ENCODE measurements around the gene ATP1A3. TPM values are rescaled to one million over a fixed set of nuclear protein-coding genes. Genes with fewer than 3 reads are reported as not detected.

The ATP1A3 gene
- total and polyA plus RNA-seq, 2 of the 13 experiments (the other 11 are each of a cell fraction or from before 2014, with no cell fraction given) = 0.01 to 0.04 TPM

DNA sequence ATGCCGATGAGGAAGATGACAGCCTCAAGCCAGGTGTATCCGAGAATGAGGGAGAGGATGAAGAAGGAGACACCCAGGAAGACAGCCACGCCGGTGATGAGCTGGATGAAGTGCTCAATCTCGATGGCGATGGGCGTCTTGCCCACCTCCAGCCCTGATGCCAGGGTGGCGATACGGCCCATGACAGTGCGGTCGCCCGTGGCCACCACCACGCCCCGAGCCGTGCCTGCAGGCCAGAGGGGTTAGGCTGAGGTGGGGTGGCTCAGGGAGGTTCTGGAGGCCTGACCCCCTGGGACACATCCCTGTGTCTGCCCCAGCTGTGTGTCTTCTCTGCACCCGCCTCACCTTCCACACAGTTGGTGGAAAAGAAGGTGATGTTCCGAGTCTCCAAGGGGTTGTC lies 9.1 kb downstream of the ATP1A3 start:
- 61% methylated on average over 2 of the region's 17 CpGs for WGBS (ENCODE audit: low lambda C conversion rate)
- ATAC-seq = no peak
- H3K9ac ChIP-seq (ENCODE audit: insufficient read depth, low read depth, low read length) = no peak overlapping the region
- H3K36me3 ChIP-seq (replicated peaks in 1 of 2; ENCODE audit: control insufficient read depth in 1 of 2, insufficient read depth in 2 of 2, low read length in 2 of 2) = no peaks in the 10 kb centered on the region
- H3K27ac ChIP-seq (ENCODE audit: extremely low read length, insufficient read depth, low read length) = no peak overlapping the region
- H3K27me3 ChIP-seq (ENCODE audit: control insufficient read depth in 1 of 2, insufficient read depth in 2 of 2, low read length in 2 of 2) = peaks cover 6 to 43% of the 10 kb centered on the region in 2 experiments; a peak in 3 of 5 replicates
- no peaks in the 10 kb centered on the region for H3K4me1 ChIP-seq (ENCODE audit: insufficient read depth, low read length)
- intact Hi-C loops (cut with micrococcal nuclease; ENCODE audit: unreplicated experiment) = no loop called here
- no peak overlapping the region for H3K4me2 ChIP-seq (ENCODE audit: low read depth, low read length)
- no peaks in the 10 kb centered on the region for H3K79me2 ChIP-seq (ENCODE audit: insufficient read depth, low read length)
- CTCF ChIA-PET (ENCODE audit: low intra/inter-chr PET ratio, low total read pairs) = no interaction called here
- BruUV-seq (replicated peaks) = no TSS peak
- H4K20me1 ChIP-seq (ENCODE audit: insufficient read depth, low read length) = no peaks in the 10 kb centered on the region
- no peak for FAIRE-seq
- in situ Hi-C loops (cut with HindIII; ENCODE audit: extremely low pct_ligation_motif_present, low pct_unique_long_range_greater_than_20kb) = no loop called here
- no peak for DNase-seq (ENCODE audit: low spot score)
- H3K4me3 ChIP-seq (replicated peaks in 1 of 3; ENCODE audit: insufficient read depth in 1 of 3, low read depth in 2 of 3, low read length in 3 of 3) = no peak overlapping the region
- H2AFZ ChIP-seq (ENCODE audit: low read length) = no peak overlapping the region
- no peaks in the 10 kb centered on the region for H3K9me3 ChIP-seq (ENCODE audit: low read length)
- POLR2A ChIA-PET = no interaction called here
- no peak for TF ChIP-seq RFX3 (CRISPR knock-in tag; IDR thresholded peaks at IDR 0.05)
- no peak for TF ChIP-seq JDP2 (CRISPR knock-in tag; IDR thresholded peaks at IDR 0.05; ENCODE audit: borderline replicate concordance)
- TF ChIP-seq GFI1 (CRISPR knock-in tag; IDR thresholded peaks at IDR 0.05; ENCODE audit: borderline replicate concordance) = no peak
- no peak for TF ChIP-seq ZMYM2 (CRISPR knock-in tag; IDR thresholded peaks at IDR 0.05)
- no peak for TF ChIP-seq ZFP82 (CRISPR knock-in tag; IDR thresholded peaks at IDR 0.05; ENCODE audit: borderline replicate concordance)
- no peak for TF ChIP-seq SMYD3 (CRISPR knock-in tag; IDR thresholded peaks at IDR 0.05)
- TF ChIP-seq ZNF333 (CRISPR knock-in tag; IDR thresholded peaks at IDR 0.05; ENCODE audit: borderline replicate concordance) = no peak
- no peak for TF ChIP-seq SOX5 (CRISPR knock-in tag; IDR thresholded peaks at IDR 0.05; ENCODE audit: borderline replicate concordance)
- TF ChIP-seq SSRP1 (CRISPR knock-in tag; IDR thresholded peaks at IDR 0.05) = no peak
- no peak for TF ChIP-seq SOX6 (IDR thresholded peaks at IDR 0.05)
- no peak for TF ChIP-seq SOX6 (CRISPR knock-in tag; IDR thresholded peaks at IDR 0.05)
- TF ChIP-seq ZNF737 (CRISPR knock-in tag; IDR thresholded peaks at IDR 0.05; ENCODE audit: borderline replicate concordance) = no peak
- no peak for TF ChIP-seq SMC3 (IDR thresholded peaks at IDR 0.05; ENCODE audit: low read length)

Measured in HepG2 (cell line).